OCI-LY1 (cell line): ENCODE results near the gene MDFIC.

Experiments used
- H2AFZ ChIP-seq: fragments of 200-600 bp; sonication (generic), shearing (Covaris generic); 2 replicates; pipeline ENCODE4 v1.6.0; 2014; ENCODE audit warnings: antibody characterized with exemption, mild to moderate bottlenecking, low read length
- H3F3A ChIP-seq: fragments of 200-600 bp; sonication (generic), shearing (Covaris generic); 2 replicates; pipeline ENCODE4 v1.6.0; 2014; ENCODE audit warnings: mild to moderate bottlenecking, antibody characterized with exemption, low read length, moderate library complexity; ENCODE audit not compliant: insufficient read depth
- H3K27ac ChIP-seq: fragments of 200-600 bp; sonication (generic); 2 replicates; pipeline ENCODE4 v1.5.1; 2014; ENCODE audit warnings: low read length, mixed run types, mild to moderate bottlenecking, low read depth; ENCODE audit not compliant: poor library complexity, severe bottlenecking
- H3K27me3 ChIP-seq: fragments of 200-600 bp; sonication (generic); 2 replicates; pipeline ENCODE4 v1.6.0; 2014; ENCODE audit warnings: antibody characterized with exemption, mild to moderate bottlenecking, low read length, moderate library complexity; ENCODE audit not compliant: insufficient read depth
- H3K36me3 ChIP-seq: fragments of 200-600 bp; sonication (generic); 2 replicates; pipeline ENCODE4 v1.6.1; 2014; ENCODE audit warnings: mild to moderate bottlenecking, antibody characterized with exemption, low read length, moderate library complexity, mixed read lengths; ENCODE audit not compliant: insufficient read depth
- H3K4me1 ChIP-seq: fragments of 200-600 bp; sonication (generic); 2 replicates; pipeline ENCODE4 v1.5.1; 2014; ENCODE audit warnings: mild to moderate bottlenecking, low read length, moderate library complexity; ENCODE audit not compliant: insufficient read depth, severe bottlenecking
- H3K4me2 ChIP-seq: fragments of 200-600 bp; sonication (generic), shearing (Covaris generic); 2 replicates; pipeline ENCODE4 v1.6.1; 2014; ENCODE audit warnings: low read length
- H3K4me3 ChIP-seq: fragments of 200-600 bp; sonication (generic); 2 replicates; pipeline ENCODE4 v1.5.1; 2014; ENCODE audit warnings: low read length, low read depth, mild to moderate bottlenecking, mixed read lengths; ENCODE audit not compliant: poor library complexity, severe bottlenecking
- H3K79me2 ChIP-seq: fragments of 200-600 bp; shearing (Covaris generic); 2 replicates; pipeline ENCODE4 v1.6.1; 2016; ENCODE audit warnings: mixed run types, low read length, mixed read lengths; ENCODE audit not compliant: insufficient read depth
- H3K9ac ChIP-seq: fragments of 200-600 bp; sonication (generic), shearing (Covaris generic); 2 replicates; pipeline ENCODE4 v1.6.1; 2014; ENCODE audit warnings: mild to moderate bottlenecking, low read length, mixed read lengths
- H3K9me2 ChIP-seq: fragments of 200-600 bp; sonication (generic), shearing (Covaris generic); 2 replicates; pipeline ENCODE4 v1.6.1; 2014; ENCODE audit warnings: low read depth, mild to moderate bottlenecking, low read length, mixed read lengths
- H3K9me3 ChIP-seq: fragments of 200-600 bp; shearing (Covaris generic); 2 replicates; pipeline ENCODE4 v1.6.1; 2014; ENCODE audit warnings: low read length, mixed read lengths
- H4K20me1 ChIP-seq: fragments of 200-600 bp; sonication (generic), shearing (Covaris generic); 2 replicates; pipeline ENCODE4 v1.6.0; 2016; ENCODE audit warnings: mild to moderate bottlenecking, low read length; ENCODE audit not compliant: insufficient read depth
- CTCF ChIP-seq: fragments of 200-600 bp; sonication (generic), shearing (Covaris generic); IDR thresholded peaks from 2 replicates; pipeline ENCODE4 v1.5.1; 2017; ENCODE audit warnings: mild to moderate bottlenecking, antibody characterized with exemption, low read length, moderate library complexity, mixed read lengths
- EZH2 ChIP-seq: fragments of 200-600 bp; sonication (generic), shearing (Covaris generic); IDR thresholded peaks from 2 replicates; pipeline ENCODE4 v1.8.0; 2017; ENCODE audit warnings: borderline replicate concordance, mixed run types, mild to moderate bottlenecking, antibody characterized with exemption, low read length, moderate library complexity, mixed read lengths

MDFIC gene

GRCh38 chr7:114988755-114989375 lies 67.0 kb downstream of the MDFIC start:
- Histone ChIP-seq H3K79me2 (no peaks in the 10 kb centered on the region), H2AFZ (no peak overlapping the region), H3K4me2 (no peak overlapping the region), H3K9me2 (no peaks in the 10 kb centered on the region), H3K9me3 (no peaks in the 10 kb centered on the region), H3K9ac (no peak overlapping the region), H3K36me3 (no peaks in the 10 kb centered on the region), H3K4me1 (no peaks in the 10 kb centered on the region), H3K27me3 (no peaks in the 10 kb centered on the region), H3K27ac (no peak overlapping the region), H3F3A (no peaks in the 10 kb centered on the region), H3K4me3 (no peak overlapping the region), H4K20me1 (no peaks in the 10 kb centered on the region)
- TF ChIP-seq CTCF (no peak), EZH2 (no peak)

GRCh38 chr7:114989531-114989930 lies 67.6 kb downstream of the MDFIC start:
- Histone ChIP-seq H3K9me2 (no peaks in the 10 kb centered on the region), H3K79me2 (no peaks in the 10 kb centered on the region), H3K4me3 (no peak overlapping the region), H2AFZ (no peak overlapping the region), H3F3A (no peaks in the 10 kb centered on the region), H3K4me1 (no peaks in the 10 kb centered on the region), H3K27me3 (no peaks in the 10 kb centered on the region), H3K27ac (no peak overlapping the region), H4K20me1 (no peaks in the 10 kb centered on the region), H3K36me3 (no peaks in the 10 kb centered on the region), H3K9me3 (no peaks in the 10 kb centered on the region), H3K9ac (no peak overlapping the region), H3K4me2 (no peak overlapping the region)
- no peak for TF ChIP-seq EZH2
- no peak for TF ChIP-seq CTCF

GRCh38 chr7:114997487-114998404 lies 75.9 kb downstream of the MDFIC start:
- Histone ChIP-seq H4K20me1 (no peaks in the 10 kb centered on the region), H3K4me3 (no peak overlapping the region), H3K4me2 (no peak overlapping the region), H2AFZ (no peak overlapping the region), H3K4me1 (no peaks in the 10 kb centered on the region), H3F3A (no peaks in the 10 kb centered on the region), H3K27me3 (no peaks in the 10 kb centered on the region), H3K9me3 (no peaks in the 10 kb centered on the region), H3K27ac (no peak overlapping the region), H3K36me3 (no peaks in the 10 kb centered on the region), H3K9me2 (no peaks in the 10 kb centered on the region; the same call in 1 of the 2 replicates), H3K79me2 (no peaks in the 10 kb centered on the region), H3K9ac (no peak overlapping the region)
- TF ChIP-seq CTCF (no peak), EZH2 (no peak)
